ENCODE results near the gene CALML4. TPM values are rescaled to one million over a fixed set of nuclear protein-coding genes. Genes with fewer than 3 reads are reported as not detected.

Gene CALML4
- total and polyA plus RNA-seq, 4 donors, result 10.4 to 21.7 (median 14.4) TPM

- DNase-seq, result no peak
- H3K36me3 ChIP-seq (ENCODE audit: control insufficient read depth in 4 of 4, insufficient read depth in 4 of 4, low read length in 4 of 4), result peaks cover 0 to 15% (median 5%) of the 10 kb centered on the region in 4 donors
- H3K4me3 ChIP-seq, result no peak overlapping the region
- H3K9me3 ChIP-seq (ENCODE audit: control insufficient read depth in 4 of 4, insufficient read depth in 3 of 4, low read length in 3 of 4), result no peaks in the 10 kb centered on the region
- no peak overlapping the region for H3K27ac ChIP-seq (ENCODE audit: low read depth in 1 of 2, low read length in 1 of 2)
- WGBS, 2 donors, result 96 to 99% methylated on average over 2 of the region's 2 CpGs
- TF ChIP-seq CTCF (IDR thresholded peaks at IDR 0.05; ENCODE audit: control extremely low read depth, extremely low read depth), result no peak
- no peaks in the 10 kb centered on the region for H3K27me3 ChIP-seq (ENCODE audit: control insufficient read depth in 3 of 3, insufficient read depth in 3 of 3, low read length in 2 of 3)
- ATAC-seq (ENCODE audit: insufficient read depth, low FRiP score), result no peak
- H3K9ac ChIP-seq (ENCODE audit: insufficient read depth in 1 of 2, low read length in 2 of 2), result no peak overlapping the region
- H3K4me1 ChIP-seq (ENCODE audit: control insufficient read depth in 5 of 5, insufficient read depth in 5 of 5, low read length in 5 of 5), result peaks cover 0 to 3% (median 0%) of the 10 kb centered on the region in 5 donors
These were observed 62.0 kb downstream of the CALML4 start for GRCh38 chr15:68143129-68143528.

Other genes with a start within 250 kb of the CALML4 start
- 100 to 1,000 TPM in 1 of 2 donors, 10 to 100 TPM in 1; 42.2 to 157 TPM for gene PIAS1, start 151.0 kb downstream of the CALML4 start, total RNA-seq
- gene PIAS1, start 151.0 kb downstream of the CALML4 start, polyA plus RNA-seq, result 10 to 100 TPM; 14.6 to 18.6 TPM
- gene CLN6, start 24.4 kb upstream of the CALML4 start, total RNA-seq, result 10 to 100 TPM; 13.9 to 47.1 TPM
- 10 to 100 TPM; 37.4 to 48.9 TPM for gene CLN6, start 24.4 kb upstream of the CALML4 start, polyA plus RNA-seq
- gene FEM1B, start 72.4 kb upstream of the CALML4 start, total RNA-seq, result 10 to 100 TPM; 46.2 to 57.7 TPM
- 10 to 100 TPM in 1 of 2 donors, 1 to 10 TPM in 1; 8.1 to 14.8 TPM for gene FEM1B, start 72.4 kb upstream of the CALML4 start, polyA plus RNA-seq
- 1 to 10 TPM; 1.7 to 1.8 TPM for gene ITGA11, start 226.8 kb upstream of the CALML4 start, total RNA-seq
- under 1 TPM; 0.35 to 0.39 TPM for gene ITGA11, start 226.8 kb upstream of the CALML4 start, polyA plus RNA-seq

Measured in lung (tissue), 12 donors.